HEK293T (cell line): ENCODE results near the gene ZNF718.
"Not testable (repeated sequence)": the region's sequence is repeated elsewhere in the genome, so short reads cannot be mapped to it uniquely, and the experiment has no call there.

ENCODE experiments used
- CTCF ChIA-PET: fragments of 350-600 bp; formaldehyde crosslinking; extraction: SDS; loops from one replicate; lab custom pipeline; 2021; ENCODE audit warnings: antibody characterized with exemption, inconsistent platforms; lab: Yijun Ruan, JAX
- POLR2A ChIA-PET: fragments of 350-600 bp; formaldehyde crosslinking; extraction: SDS; loops from one replicate; lab custom pipeline; 2020; ENCODE audit warnings: antibody characterized with exemption, inconsistent platforms; lab: Yijun Ruan, JAX
- DNase-seq: peaks from one replicate; pipeline ENCODE4 v3.0.0; 2012; ENCODE audit warnings: mixed read lengths; ENCODE audit errors: extremely low spot score
- CTBP1 ChIP-seq: fragments of 450-650 bp; IDR thresholded peaks from 2 replicates; pipeline ENCODE4 v1.6.1; 2016; ENCODE audit warnings: borderline replicate concordance
- FOXA1 ChIP-seq: fragments of 450-650 bp; IDR thresholded peaks from 2 replicates; pipeline ENCODE4 v1.6.1; 2016; ENCODE audit warnings: mild to moderate bottlenecking
- FOXK2 ChIP-seq: fragments of 450-650 bp; IDR thresholded peaks from 2 replicates; pipeline ENCODE4 v1.6.1; 2016; ENCODE audit warnings: mild to moderate bottlenecking
- L3MBTL2 ChIP-seq: fragments of 450-650 bp; conservative IDR thresholded peaks from 2 replicates; pipeline ENCODE4 v1.6.1; 2016; ENCODE audit warnings: mild to moderate bottlenecking
- NFRKB ChIP-seq: fragments of 450-650 bp; IDR thresholded peaks from 2 replicates; pipeline ENCODE4 v1.6.1; 2016; ENCODE audit warnings: mild to moderate bottlenecking, moderate library complexity
- PKNOX1 ChIP-seq: fragments of 450-650 bp; IDR thresholded peaks from 2 replicates; pipeline ENCODE4 v1.6.1; 2016
- SP1 ChIP-seq: fragments of 450-650 bp; IDR thresholded peaks from 2 replicates; pipeline ENCODE4 v1.6.1; 2017
- SUZ12 ChIP-seq: fragments of 450-650 bp; IDR thresholded peaks from 2 replicates; pipeline ENCODE4 v1.6.1; 2016; ENCODE audit warnings: mild to moderate bottlenecking
- ZNF384 ChIP-seq: fragments of 450-650 bp; IDR thresholded peaks from 2 replicates; pipeline ENCODE4 v1.6.1; 2016

ZNF718 gene

GRCh38 chr4:211033-211511 lies 86.8 kb downstream of the ZNF718 start:
- no peak for TF ChIP-seq PKNOX1
- TF ChIP-seq L3MBTL2: no peak
- DNase-seq: no peak
- ChIA-PET CTCF (no interaction called here), POLR2A (no interaction called here)

- ChIA-PET CTCF (no interaction called here), POLR2A (no interaction called here)
- DNase-seq: no peak
- TF ChIP-seq SP1 (no peak), SUZ12 (no peak), NFRKB (no peak), ZNF384 (no peak), CTBP1 (no peak), FOXK2 (no peak), FOXA1 (no peak)
Measured at GRCh38 chr4:212438-213188, 88.3 kb downstream of the ZNF718 start.

GRCh38 chr4:213189-213535 lies 88.9 kb downstream of the ZNF718 start:
- DNase-seq: not testable (repeated sequence)

More at GRCh38 chr4:213189-213535, 88.9 kb downstream of the ZNF718 start:
- POLR2A ChIA-PET, CTCF ChIA-PET: not testable (repeated sequence)
